Measurements from ENCODE around the gene CTBP1.

GRCh38 chr4:1222036-1222789 is 26.7 kb downstream of the CTBP1 start:
- no peak for TF ChIP-seq CTCF (conservative IDR thresholded peaks at IDR 0.05; ENCODE audit: low read length)
- no peak for TF ChIP-seq EZH2phosphoT487 (IDR thresholded peaks at IDR 0.05; ENCODE audit: borderline replicate concordance)
